ENCODE data around the gene GRM5.

- TF ChIP-seq CTCF (IDR thresholded peaks at IDR 0.05; ENCODE audit: low read depth, low read length) (no peak), EZH2phosphoT487 (IDR thresholded peaks at IDR 0.05; ENCODE audit: low read depth) (no peak)
These were observed 596.1 kb downstream of the GRM5 start for GRCh38 chr11:88469561-88470225.
